ENCODE measurements around the gene ASB18.

Gene ASB18

DNA sequence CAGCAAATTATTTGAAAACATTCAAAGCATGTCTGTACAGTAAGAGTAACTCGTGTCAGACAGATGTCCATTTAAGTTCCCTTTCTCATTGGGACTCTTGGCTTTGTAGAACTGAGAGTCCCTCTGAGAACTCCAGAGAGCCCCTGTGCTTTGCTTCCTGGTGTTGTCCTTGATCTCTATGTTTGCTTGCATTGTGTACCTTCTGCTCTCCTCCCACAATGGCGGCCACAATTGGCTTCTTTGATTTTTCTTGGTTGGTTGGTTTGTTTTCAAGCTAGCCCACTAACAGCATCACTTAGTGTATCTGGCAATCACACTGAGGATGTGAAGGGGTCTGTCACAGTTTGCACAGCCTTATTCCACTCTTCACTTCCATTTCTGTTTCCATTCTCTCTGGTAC is 15.1 kb downstream of the ASB18 start:
- TF ChIP-seq SP3 (tag by site-specific recombination; IDR thresholded peaks at IDR 0.05): no peak
- TF ChIP-seq, protein P1, sequence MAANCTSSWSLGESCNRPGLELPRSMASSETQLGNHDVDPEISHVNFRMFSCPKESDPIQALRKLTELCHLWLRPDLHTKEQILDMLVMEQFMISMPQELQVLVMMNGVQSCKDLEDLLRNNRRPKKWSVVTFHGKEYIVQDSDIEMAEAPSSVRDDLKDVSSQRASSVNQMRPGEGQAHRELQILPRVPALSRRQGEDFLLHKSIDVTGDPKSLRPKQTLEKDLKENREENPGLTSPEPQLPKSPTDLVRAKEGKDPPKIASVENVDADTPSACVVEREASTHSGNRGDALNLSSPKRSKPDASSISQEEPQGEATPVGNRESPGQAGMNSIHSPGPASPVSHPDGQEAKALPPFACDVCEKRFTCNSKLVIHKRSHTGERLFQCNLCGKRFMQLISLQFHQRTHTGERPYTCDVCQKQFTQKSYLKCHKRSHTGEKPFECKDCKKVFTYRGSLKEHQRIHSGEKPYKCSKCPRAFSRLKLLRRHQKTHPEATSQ (tag by site-specific recombination; IDR thresholded peaks at IDR 0.05): no peak
- TF ChIP-seq, protein P2, sequence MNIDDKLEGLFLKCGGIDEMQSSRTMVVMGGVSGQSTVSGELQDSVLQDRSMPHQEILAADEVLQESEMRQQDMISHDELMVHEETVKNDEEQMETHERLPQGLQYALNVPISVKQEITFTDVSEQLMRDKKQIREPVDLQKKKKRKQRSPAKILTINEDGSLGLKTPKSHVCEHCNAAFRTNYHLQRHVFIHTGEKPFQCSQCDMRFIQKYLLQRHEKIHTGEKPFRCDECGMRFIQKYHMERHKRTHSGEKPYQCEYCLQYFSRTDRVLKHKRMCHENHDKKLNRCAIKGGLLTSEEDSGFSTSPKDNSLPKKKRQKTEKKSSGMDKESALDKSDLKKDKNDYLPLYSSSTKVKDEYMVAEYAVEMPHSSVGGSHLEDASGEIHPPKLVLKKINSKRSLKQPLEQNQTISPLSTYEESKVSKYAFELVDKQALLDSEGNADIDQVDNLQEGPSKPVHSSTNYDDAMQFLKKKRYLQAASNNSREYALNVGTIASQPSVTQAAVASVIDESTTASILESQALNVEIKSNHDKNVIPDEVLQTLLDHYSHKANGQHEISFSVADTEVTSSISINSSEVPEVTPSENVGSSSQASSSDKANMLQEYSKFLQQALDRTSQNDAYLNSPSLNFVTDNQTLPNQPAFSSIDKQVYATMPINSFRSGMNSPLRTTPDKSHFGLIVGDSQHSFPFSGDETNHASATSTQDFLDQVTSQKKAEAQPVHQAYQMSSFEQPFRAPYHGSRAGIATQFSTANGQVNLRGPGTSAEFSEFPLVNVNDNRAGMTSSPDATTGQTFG (tag by site-specific recombination; IDR thresholded peaks at IDR 0.05; ENCODE audit: borderline replicate concordance): no peak
- no peak for TF ChIP-seq ZNF621 (tag by site-specific recombination; IDR thresholded peaks at IDR 0.05)
- no peak for TF ChIP-seq ZBTB20 (tag by site-specific recombination; IDR thresholded peaks at IDR 0.05)
- TF ChIP-seq ZNF24 (tag by site-specific recombination; IDR thresholded peaks at IDR 0.05): no peak
- no peak for TF ChIP-seq KLF9 (tag by site-specific recombination; IDR thresholded peaks at IDR 0.05; ENCODE audit: low read depth)
- TF ChIP-seq ZNF174 (tag by site-specific recombination; IDR thresholded peaks at IDR 0.05): no peak
- TF ChIP-seq TCF7L2 (IDR thresholded peaks at IDR 0.05; ENCODE audit: borderline replicate concordance, low read depth, low read length): no peak
- TF ChIP-seq ZBTB48 (tag by site-specific recombination; IDR thresholded peaks at IDR 0.05): no peak
- TF ChIP-seq ZNF777 (tag by site-specific recombination; IDR thresholded peaks at IDR 0.05; ENCODE audit: borderline replicate concordance): no peak
- TF ChIP-seq ZNF560 (tag by site-specific recombination; IDR thresholded peaks at IDR 0.05; ENCODE audit: borderline replicate concordance): no peak
- no peak for TF ChIP-seq ZNF416 (tag by site-specific recombination; IDR thresholded peaks at IDR 0.05)
- no peak for TF ChIP-seq ZFHX2 (tag by site-specific recombination; conservative IDR thresholded peaks at IDR 0.05)
- TF ChIP-seq ZNF202 (tag by site-specific recombination; IDR thresholded peaks at IDR 0.05; ENCODE audit: borderline replicate concordance): no peak
- no peak for TF ChIP-seq ZNF785 (tag by site-specific recombination; IDR thresholded peaks at IDR 0.05)
- no peak for TF ChIP-seq ZBTB7A (tag by site-specific recombination; IDR thresholded peaks at IDR 0.05; ENCODE audit: low read depth)
- Histone ChIP-seq H3K4me3 (ENCODE audit: low read depth, low read length) (no peak overlapping the region), H3K9me3 (ENCODE audit: control insufficient read depth, insufficient read depth, low read depth, low read length) (no peaks in the 10 kb centered on the region), H3K4me1 (ENCODE audit: control insufficient read depth, insufficient read depth, low read length) (peaks cover 6% of the 10 kb centered on the region), H3K27ac (ENCODE audit: extremely low read depth, low read depth, low read length) (no peak overlapping the region), H3K36me3 (ENCODE audit: control insufficient read depth in 2 of 2, insufficient read depth in 1 of 2, low read length in 2 of 2) (no peaks in the 10 kb centered on the region)
- POLR2A ChIA-PET: no interaction called here
- CTCF ChIA-PET: no interaction called here

DNA sequence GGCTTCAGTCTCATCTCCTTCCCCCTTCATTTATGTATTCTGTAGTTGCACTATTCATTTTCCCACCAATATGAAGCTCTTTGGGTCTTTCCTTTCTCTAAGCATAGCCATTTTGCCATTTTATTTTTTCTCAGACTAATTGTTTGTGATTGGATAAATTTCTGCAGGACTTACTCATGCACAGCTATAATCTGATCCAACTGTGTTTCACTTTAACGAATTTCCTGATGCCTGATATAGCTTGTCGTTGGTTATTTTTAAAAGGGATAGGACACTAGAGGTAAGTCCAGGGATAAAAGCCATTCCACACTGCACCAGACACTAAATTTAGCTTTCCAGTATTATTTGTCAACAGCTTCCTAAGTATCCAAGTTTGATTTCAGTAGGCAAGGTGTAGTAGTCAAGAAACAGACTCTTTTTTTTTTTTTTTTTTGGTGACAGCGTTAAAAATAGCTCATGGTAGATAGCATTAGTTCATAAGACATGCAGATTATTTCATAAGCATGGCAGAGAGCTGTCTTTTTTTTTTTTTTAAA is 17.4 kb downstream of the ASB18 start:
- ChIA-PET CTCF (no interaction called here), POLR2A (no interaction called here)
- TF ChIP-seq ZNF791 (tag by site-specific recombination; IDR thresholded peaks at IDR 0.05): no peak
- no peak for TF ChIP-seq ZBTB20 (tag by site-specific recombination; IDR thresholded peaks at IDR 0.05)
- TF ChIP-seq ZNF777 (tag by site-specific recombination; IDR thresholded peaks at IDR 0.05; ENCODE audit: borderline replicate concordance): no peak
- TF ChIP-seq KLF1 (tag by site-specific recombination; IDR thresholded peaks at IDR 0.05): no peak
- TF ChIP-seq, protein P3, sequence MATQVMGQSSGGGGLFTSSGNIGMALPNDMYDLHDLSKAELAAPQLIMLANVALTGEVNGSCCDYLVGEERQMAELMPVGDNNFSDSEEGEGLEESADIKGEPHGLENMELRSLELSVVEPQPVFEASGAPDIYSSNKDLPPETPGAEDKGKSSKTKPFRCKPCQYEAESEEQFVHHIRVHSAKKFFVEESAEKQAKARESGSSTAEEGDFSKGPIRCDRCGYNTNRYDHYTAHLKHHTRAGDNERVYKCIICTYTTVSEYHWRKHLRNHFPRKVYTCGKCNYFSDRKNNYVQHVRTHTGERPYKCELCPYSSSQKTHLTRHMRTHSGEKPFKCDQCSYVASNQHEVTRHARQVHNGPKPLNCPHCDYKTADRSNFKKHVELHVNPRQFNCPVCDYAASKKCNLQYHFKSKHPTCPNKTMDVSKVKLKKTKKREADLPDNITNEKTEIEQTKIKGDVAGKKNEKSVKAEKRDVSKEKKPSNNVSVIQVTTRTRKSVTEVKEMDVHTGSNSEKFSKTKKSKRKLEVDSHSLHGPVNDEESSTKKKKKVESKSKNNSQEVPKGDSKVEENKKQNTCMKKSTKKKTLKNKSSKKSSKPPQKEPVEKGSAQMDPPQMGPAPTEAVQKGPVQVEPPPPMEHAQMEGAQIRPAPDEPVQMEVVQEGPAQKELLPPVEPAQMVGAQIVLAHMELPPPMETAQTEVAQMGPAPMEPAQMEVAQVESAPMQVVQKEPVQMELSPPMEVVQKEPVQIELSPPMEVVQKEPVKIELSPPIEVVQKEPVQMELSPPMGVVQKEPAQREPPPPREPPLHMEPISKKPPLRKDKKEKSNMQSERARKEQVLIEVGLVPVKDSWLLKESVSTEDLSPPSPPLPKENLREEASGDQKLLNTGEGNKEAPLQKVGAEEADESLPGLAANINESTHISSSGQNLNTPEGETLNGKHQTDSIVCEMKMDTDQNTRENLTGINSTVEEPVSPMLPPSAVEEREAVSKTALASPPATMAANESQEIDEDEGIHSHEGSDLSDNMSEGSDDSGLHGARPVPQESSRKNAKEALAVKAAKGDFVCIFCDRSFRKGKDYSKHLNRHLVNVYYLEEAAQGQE (tag by site-specific recombination; IDR thresholded peaks at IDR 0.05): no peak
- TF ChIP-seq, protein P4, sequence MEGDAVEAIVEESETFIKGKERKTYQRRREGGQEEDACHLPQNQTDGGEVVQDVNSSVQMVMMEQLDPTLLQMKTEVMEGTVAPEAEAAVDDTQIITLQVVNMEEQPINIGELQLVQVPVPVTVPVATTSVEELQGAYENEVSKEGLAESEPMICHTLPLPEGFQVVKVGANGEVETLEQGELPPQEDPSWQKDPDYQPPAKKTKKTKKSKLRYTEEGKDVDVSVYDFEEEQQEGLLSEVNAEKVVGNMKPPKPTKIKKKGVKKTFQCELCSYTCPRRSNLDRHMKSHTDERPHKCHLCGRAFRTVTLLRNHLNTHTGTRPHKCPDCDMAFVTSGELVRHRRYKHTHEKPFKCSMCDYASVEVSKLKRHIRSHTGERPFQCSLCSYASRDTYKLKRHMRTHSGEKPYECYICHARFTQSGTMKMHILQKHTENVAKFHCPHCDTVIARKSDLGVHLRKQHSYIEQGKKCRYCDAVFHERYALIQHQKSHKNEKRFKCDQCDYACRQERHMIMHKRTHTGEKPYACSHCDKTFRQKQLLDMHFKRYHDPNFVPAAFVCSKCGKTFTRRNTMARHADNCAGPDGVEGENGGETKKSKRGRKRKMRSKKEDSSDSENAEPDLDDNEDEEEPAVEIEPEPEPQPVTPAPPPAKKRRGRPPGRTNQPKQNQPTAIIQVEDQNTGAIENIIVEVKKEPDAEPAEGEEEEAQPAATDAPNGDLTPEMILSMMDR (tag by site-specific recombination; IDR thresholded peaks at IDR 0.05): no peak
- Histone ChIP-seq H3K36me3 (ENCODE audit: control insufficient read depth in 2 of 2, insufficient read depth in 1 of 2, low read length in 2 of 2) (no peaks in the 10 kb centered on the region), H3K4me3 (ENCODE audit: low read depth, low read length) (no peak overlapping the region), H3K9me3 (ENCODE audit: control insufficient read depth, insufficient read depth, low read depth, low read length) (no peaks in the 10 kb centered on the region), H3K4me1 (ENCODE audit: control insufficient read depth, insufficient read depth, low read length) (peaks cover 6% of the 10 kb centered on the region), H3K27ac (ENCODE audit: extremely low read depth, low read depth, low read length) (no peak overlapping the region)
